HepG2 (cell line): ENCODE measurements around the gene UNC5A. TPM values are rescaled to one million over a fixed set of nuclear protein-coding genes. Genes with fewer than 3 reads are reported as not detected.

ENCODE experiments used
- CCAR2 ChIP-seq: fragments of 200-400 bp; formaldehyde crosslinking; optimal IDR thresholded peaks from 2 replicates; pipeline ENCODE3; 2018; ENCODE audit warnings: low read depth, mild to moderate bottlenecking, low read length, moderate library complexity
- FOSL1 ChIP-seq: sonication (generic); formaldehyde crosslinking; IDR thresholded peaks from 2 replicates; pipeline ENCODE4 v1.9.0; 2021; ENCODE audit warnings: missing genetic modification reagents, borderline replicate concordance
- FOXC1 ChIP-seq: sonication (generic); formaldehyde crosslinking; IDR thresholded peaks from 2 replicates; pipeline ENCODE4 v1.8.0; 2022; ENCODE audit warnings: mild to moderate bottlenecking, missing genetic modification reagents, borderline replicate concordance
- FOXJ3 ChIP-seq: sonication (generic); formaldehyde crosslinking; IDR thresholded peaks from 2 replicates; pipeline ENCODE4 v1.4.0; 2020; ENCODE audit warnings: missing genetic modification reagents, mild to moderate bottlenecking, borderline replicate concordance
- MEIS2 ChIP-seq: sonication (generic); formaldehyde crosslinking; IDR thresholded peaks from 2 replicates; pipeline ENCODE4 v1.9.0; 2021; ENCODE audit warnings: mild to moderate bottlenecking, missing genetic modification reagents
- NCOA5 ChIP-seq: sonication (generic); formaldehyde crosslinking; IDR thresholded peaks from 2 replicates; pipeline ENCODE4 v1.4.0; 2020; ENCODE audit warnings: missing genetic modification reagents
- POLR2AphosphoS5 ChIP-seq: IDR thresholded peaks from 2 replicates; pipeline ENCODE4 v1.6.1; 2012; ENCODE audit warnings: low read depth, low read length
- RNF2 ChIP-seq: fragments of 450-650 bp; conservative IDR thresholded peaks from 2 replicates; pipeline ENCODE4 v1.6.1; 2016; ENCODE audit warnings: low read depth
- RNF219 ChIP-seq: sonication (generic); formaldehyde crosslinking; IDR thresholded peaks from 2 replicates; pipeline ENCODE4 v1.5.0; 2020; ENCODE audit warnings: mild to moderate bottlenecking, missing genetic modification reagents
- SMYD3 ChIP-seq: sonication (generic); formaldehyde crosslinking; IDR thresholded peaks from 2 replicates; pipeline ENCODE4 v1.8.1; 2023; ENCODE audit warnings: mild to moderate bottlenecking, missing genetic modification reagents
- XBP1 ChIP-seq: sonication (generic); formaldehyde crosslinking; IDR thresholded peaks from 2 replicates; pipeline ENCODE4 v1.5.0; 2020; ENCODE audit warnings: missing genetic modification reagents
- ZBTB21 ChIP-seq: sonication (generic); formaldehyde crosslinking; IDR thresholded peaks from 2 replicates; pipeline ENCODE4 v1.4.0; 2020; ENCODE audit warnings: missing genetic modification reagents
- ZBTB46 ChIP-seq: sonication (generic); formaldehyde crosslinking; IDR thresholded peaks from 2 replicates; pipeline ENCODE4 v1.4.0; 2020; ENCODE audit warnings: mild to moderate bottlenecking, missing genetic modification reagents, borderline replicate concordance
- ZMAT5 ChIP-seq: sonication (generic); formaldehyde crosslinking; IDR thresholded peaks from 2 replicates; pipeline ENCODE4 v1.5.0; 2020; ENCODE audit warnings: mild to moderate bottlenecking, low read depth, missing genetic modification reagents, borderline replicate concordance
- ZNF432 ChIP-seq: sonication (generic); formaldehyde crosslinking; IDR thresholded peaks from 2 replicates; pipeline ENCODE4 v1.5.0; 2020; ENCODE audit warnings: missing genetic modification reagents, mild to moderate bottlenecking, borderline replicate concordance
- ZNF557 ChIP-seq: sonication (generic); formaldehyde crosslinking; IDR thresholded peaks from 2 replicates; pipeline ENCODE4 v1.4.0; 2020; ENCODE audit warnings: missing genetic modification reagents
- ZNF569 ChIP-seq: sonication (generic); formaldehyde crosslinking; IDR thresholded peaks from 2 replicates; pipeline ENCODE4 v1.5.0; 2020; ENCODE audit warnings: mild to moderate bottlenecking, missing genetic modification reagents, moderate library complexity, borderline replicate concordance
- ZNF792 ChIP-seq: IDR thresholded peaks from 2 replicates; pipeline ENCODE4 v1.6.1; 2016
- ZNF878 ChIP-seq: sonication (generic); formaldehyde crosslinking; IDR thresholded peaks from 2 replicates; pipeline ENCODE4 v1.8.1; 2023; ENCODE audit warnings: mild to moderate bottlenecking, missing genetic modification reagents, moderate library complexity
- polyA plus RNA-seq, 8 experiments: library from polyadenylated mRNA; depleted of rRNA in 3 of 8; stranded (reverse) in 7 of 8; unstranded in 1 of 8; fragments of >200 nt; fragmentation: Illumina TruSeq in 4 of 8; extraction: Trizol in 4 of 8; gene quantifications; 2 replicates each; pipeline versions ENCODE4 v1.2.1 to v1.2.3, GENCODE V29; 2011 to 2016; ENCODE audit warnings: low read depth in 4 of 8, missing spikeins in 1 of 8, mixed read lengths in 1 of 8; ENCODE audit not compliant: insufficient read depth in 1 of 8
- total RNA-seq, 5 experiments: library from RNA; depleted of rRNA; stranded (reverse); fragments of >200 nt; fragmentation: Illumina TruSeq; extraction: Trizol; gene quantifications; 2 replicates each; pipeline ENCODE4 v1.2.3, GENCODE V29; 2016; ENCODE audit warnings: low read depth in 1 of 5
- TF ChIP-seq, protein P1 (sequence below): sonication (generic); formaldehyde crosslinking; conservative IDR thresholded peaks from 2 replicates; pipeline ENCODE4 v1.8.0; 2022; ENCODE audit warnings: mild to moderate bottlenecking, moderate library complexity, missing genetic modification reagents
- TF ChIP-seq, protein P2 (sequence below): sonication (generic); formaldehyde crosslinking; IDR thresholded peaks from 2 replicates; pipeline ENCODE4 v1.8.0; 2022; ENCODE audit warnings: mild to moderate bottlenecking, missing genetic modification reagents; ENCODE audit not compliant: insufficient replicate concordance

Gene UNC5A
- total and polyA plus RNA-seq, 2 of the 13 experiments (the other 11 are each of a cell fraction or from before 2014, with no cell fraction given), result not detected

- TF ChIP-seq, protein P1, sequence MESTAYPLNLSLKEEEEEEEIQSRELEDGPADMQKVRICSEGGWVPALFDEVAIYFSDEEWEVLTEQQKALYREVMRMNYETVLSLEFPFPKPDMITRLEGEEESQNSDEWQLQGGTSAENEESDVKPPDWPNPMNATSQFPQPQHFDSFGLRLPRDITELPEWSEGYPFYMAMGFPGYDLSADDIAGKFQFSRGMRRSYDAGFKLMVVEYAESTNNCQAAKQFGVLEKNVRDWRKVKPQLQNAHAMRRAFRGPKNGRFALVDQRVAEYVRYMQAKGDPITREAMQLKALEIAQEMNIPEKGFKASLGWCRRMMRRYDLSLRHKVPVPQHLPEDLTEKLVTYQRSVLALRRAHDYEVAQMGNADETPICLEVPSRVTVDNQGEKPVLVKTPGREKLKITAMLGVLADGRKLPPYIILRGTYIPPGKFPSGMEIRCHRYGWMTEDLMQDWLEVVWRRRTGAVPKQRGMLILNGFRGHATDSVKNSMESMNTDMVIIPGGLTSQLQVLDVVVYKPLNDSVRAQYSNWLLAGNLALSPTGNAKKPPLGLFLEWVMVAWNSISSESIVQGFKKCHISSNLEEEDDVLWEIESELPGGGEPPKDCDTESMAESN (CRISPR knock-in tag), result 0 out of 2 replicates have a peak, but pooled peaks have one; percentile 59
- no peak for TF ChIP-seq ZNF878 (CRISPR knock-in tag)
- TF ChIP-seq, protein P2, sequence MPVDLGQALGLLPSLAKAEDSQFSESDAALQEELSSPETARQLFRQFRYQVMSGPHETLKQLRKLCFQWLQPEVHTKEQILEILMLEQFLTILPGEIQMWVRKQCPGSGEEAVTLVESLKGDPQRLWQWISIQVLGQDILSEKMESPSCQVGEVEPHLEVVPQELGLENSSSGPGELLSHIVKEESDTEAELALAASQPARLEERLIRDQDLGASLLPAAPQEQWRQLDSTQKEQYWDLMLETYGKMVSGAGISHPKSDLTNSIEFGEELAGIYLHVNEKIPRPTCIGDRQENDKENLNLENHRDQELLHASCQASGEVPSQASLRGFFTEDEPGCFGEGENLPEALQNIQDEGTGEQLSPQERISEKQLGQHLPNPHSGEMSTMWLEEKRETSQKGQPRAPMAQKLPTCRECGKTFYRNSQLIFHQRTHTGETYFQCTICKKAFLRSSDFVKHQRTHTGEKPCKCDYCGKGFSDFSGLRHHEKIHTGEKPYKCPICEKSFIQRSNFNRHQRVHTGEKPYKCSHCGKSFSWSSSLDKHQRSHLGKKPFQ (CRISPR knock-in tag), result no peak
- no peak for TF ChIP-seq RNF219 (CRISPR knock-in tag)
- no peak for TF ChIP-seq ZMAT5
- TF ChIP-seq ZNF569 (CRISPR knock-in tag), result no peak
- no peak for TF ChIP-seq XBP1
- TF ChIP-seq CCAR2, result no peak
- TF ChIP-seq MEIS2, result no peak
- no peak for TF ChIP-seq ZBTB46 (CRISPR knock-in tag)
- no peak for TF ChIP-seq NCOA5 (CRISPR knock-in tag)
- no peak for TF ChIP-seq ZNF792 (CRISPR knock-in tag)
- no peak for TF ChIP-seq RNF2
- TF ChIP-seq FOXC1 (CRISPR knock-in tag), result no peak
- no peak for TF ChIP-seq POLR2AphosphoS5
- no peak for TF ChIP-seq ZNF557 (CRISPR knock-in tag)
- TF ChIP-seq SMYD3 (CRISPR knock-in tag), result no peak
- TF ChIP-seq FOXJ3, result no peak
- TF ChIP-seq ZNF432, result no peak
- TF ChIP-seq ZBTB21, result peak; percentile 90
- TF ChIP-seq FOSL1 (CRISPR knock-in tag), result no peak
These were observed 59.8 kb downstream of the UNC5A start (continued) for GRCh38 chr5:176870110-176870591.
